Measurements from ENCODE around the gene FASTK.
A peak's percentile ranks its signal among the peaks of the same experiment; 100 is the strongest.

FASTK gene

GRCh38 chr7:151071032-151071866 is 9.4 kb downstream of the FASTK start:
- no peak overlapping the region for H3K4me3 ChIP-seq (ENCODE audit: low read depth, low read length)
- DNase-seq (ENCODE audit: low read depth) = no peak

GRCh38 chr7:151070574-151070960 is 10.0 kb downstream of the FASTK start:
- DNase-seq (ENCODE audit: low read depth) = no peak
- H3K4me3 ChIP-seq (ENCODE audit: low read depth, low read length) = no peak overlapping the region

GRCh38 chr7:151069841-151070573 is 10.6 kb downstream of the FASTK start:
- H3K4me3 ChIP-seq (ENCODE audit: low read depth, low read length) = no peak overlapping the region
- no peak for DNase-seq (ENCODE audit: low read depth)

- no peak overlapping the region for H3K4me3 ChIP-seq (ENCODE audit: low read depth, low read length)
- no peak for DNase-seq (ENCODE audit: low read depth)
Observed at GRCh38 chr7:151068069-151068773, 12.4 kb downstream of the FASTK start.

GRCh38 chr7:151066273-151066974 is 14.2 kb downstream of the FASTK start:
- no peak for DNase-seq (ENCODE audit: low read depth)
- H3K4me3 ChIP-seq (ENCODE audit: low read depth, low read length) = no peak overlapping the region

- DNase-seq (ENCODE audit: low read depth) = no peak
Observed at GRCh38 chr7:151065516-151065915, 15.1 kb downstream of the FASTK start.

GRCh38 chr7:151064993-151065392 is 15.6 kb downstream of the FASTK start:
- H3K4me3 ChIP-seq (ENCODE audit: low read depth, low read length) = no peak overlapping the region
- DNase-seq (ENCODE audit: low read depth) = no peak

More at GRCh38 chr7:151065516-151065915, 15.1 kb downstream of the FASTK start:
- no peak overlapping the region for H3K4me3 ChIP-seq (ENCODE audit: low read depth, low read length)

GRCh38 chr7:151064454-151064853 is 16.2 kb downstream of the FASTK start:
- DNase-seq (ENCODE audit: low read depth) = no peak
- H3K4me3 ChIP-seq (ENCODE audit: low read depth, low read length) = no peak overlapping the region

- DNase-seq (ENCODE audit: low read depth) = no peak
- H3K4me3 ChIP-seq (ENCODE audit: low read depth, low read length) = no peak overlapping the region
Observed at GRCh38 chr7:151063212-151063561, 17.4 kb downstream of the FASTK start.

GRCh38 chr7:151062399-151063211 is 18.0 kb downstream of the FASTK start:
- peak overlapping the region; percentile 20 for H3K4me3 ChIP-seq (ENCODE audit: low read depth, low read length)
- no peak for DNase-seq (ENCODE audit: low read depth)

- no peak for DNase-seq (ENCODE audit: low read depth)
- peak overlapping the region; percentile 84 for H3K4me3 ChIP-seq (ENCODE audit: low read depth, low read length)
Observed at GRCh38 chr7:151062111-151062398, 18.6 kb downstream of the FASTK start.

GRCh38 chr7:151061213-151062110 is 19.1 kb downstream of the FASTK start:
- DNase-seq (ENCODE audit: low read depth) = no peak
- H3K4me3 ChIP-seq (ENCODE audit: low read depth, low read length) = peak overlapping the region; percentile 84

- H3K4me3 ChIP-seq (ENCODE audit: low read depth, low read length) = peak overlapping the region; percentile 84
- DNase-seq (ENCODE audit: low read depth) = no peak
Observed at GRCh38 chr7:151060416-151061212, 20.0 kb downstream of the FASTK start.

GRCh38 chr7:151060113-151060415 is 20.5 kb downstream of the FASTK start:
- H3K4me3 ChIP-seq (ENCODE audit: low read depth, low read length) = peak overlapping the region; percentile 84
- DNase-seq (ENCODE audit: low read depth) = no peak

GRCh38 chr7:151059367-151060112 is 21.1 kb downstream of the FASTK start, which contains the start of gene SLC4A2:
SLC4A2 (plus strand) TSS chr7:151059589; CDS start chr7:151061988, 2,399 bp downstream.
- H3K4me3 ChIP-seq (ENCODE audit: low read depth, low read length) = peak within 1 kb of the TSS; percentile 84
- DNase-seq (ENCODE audit: low read depth) = no peak

- H3K4me3 ChIP-seq (ENCODE audit: low read depth, low read length) = peak overlapping the region; percentile 84
- DNase-seq (ENCODE audit: low read depth) = no peak
Observed at GRCh38 chr7:151058781-151059366, 21.7 kb downstream of the FASTK start.
